H1 (cell line): Measurements from ENCODE around the gene PDE4B. TPM values are rescaled to one million over a fixed set of nuclear protein-coding genes. Genes with fewer than 3 reads are reported as not detected.

Source experiments
- RXRA ChIP-seq: IDR thresholded peaks from 2 replicates; pipeline ENCODE4 v1.6.1; 2011; ENCODE audit warnings: low read depth, mild to moderate bottlenecking, low read length, moderate library complexity; ENCODE audit not compliant: insufficient read depth
- TCF12 ChIP-seq: IDR thresholded peaks from 2 replicates; pipeline ENCODE4 v1.6.1; 2011; ENCODE audit warnings: low read depth, mild to moderate bottlenecking, low read length
- TEAD4 ChIP-seq: IDR thresholded peaks from 2 replicates; pipeline ENCODE4 v1.6.1; 2012; ENCODE audit warnings: low read depth, low read length, inconsistent platforms, mixed read lengths
- polyA plus RNA-seq, 7 experiments: library from polyadenylated mRNA; depleted of rRNA in 3 of 7; stranded (reverse) in 5 of 7; unstranded in 2 of 7; fragments of >200 nt in 5 of 7; fragments of 200-250 nt in 2 of 7; gene quantifications; 1 replicate in 5 of 7; 2 replicates in 1 of 7; 4 replicates in 1 of 7; pipeline versions ENCODE4 v1.2.1 to v1.2.3, GENCODE V29; 2011 to 2013; ENCODE audit warnings: missing spikeins in 2 of 7, mixed read lengths in 2 of 7
- total RNA-seq: library from RNA; stranded (reverse); fragmentation: NEBNext Ultra II Directional; extraction: Animal tissue kit (Norgen Biotek cat#: 25700); gene quantifications from 2 replicates; pipeline ENCODE4 v1.2.1, GENCODE V29; 2021
- TF ChIP-seq, protein P1 (sequence below): IDR thresholded peaks from 2 replicates; pipeline ENCODE4 v1.6.1; 2012; ENCODE audit warnings: low read length, inconsistent platforms

PDE4B gene
- total and polyA plus RNA-seq, 2 of the 8 experiments (the other 6 are each of a cell fraction or from before 2014, with no cell fraction given) = 5.0 to 15.1 TPM

DNA sequence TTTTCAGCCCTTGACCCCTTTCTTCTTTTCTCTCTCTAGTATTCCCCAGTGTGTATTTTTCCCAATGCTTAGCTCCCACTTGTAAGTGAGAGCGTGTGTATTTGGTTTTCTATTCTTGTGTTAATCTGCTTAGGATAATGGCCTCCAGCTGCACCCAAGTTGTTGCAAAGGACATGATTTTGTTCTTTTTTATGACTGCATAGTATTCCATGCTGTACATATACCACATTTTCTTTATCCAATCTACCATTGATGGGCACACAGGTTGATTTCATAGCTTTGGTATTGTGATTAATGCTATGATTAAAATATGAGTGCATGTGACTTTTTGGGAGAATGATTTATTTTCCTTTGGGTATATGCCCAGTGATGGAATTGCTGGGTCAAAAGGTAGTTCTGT is 104.8 kb downstream of the PDE4B start (continued):
- TF ChIP-seq, protein P1, sequence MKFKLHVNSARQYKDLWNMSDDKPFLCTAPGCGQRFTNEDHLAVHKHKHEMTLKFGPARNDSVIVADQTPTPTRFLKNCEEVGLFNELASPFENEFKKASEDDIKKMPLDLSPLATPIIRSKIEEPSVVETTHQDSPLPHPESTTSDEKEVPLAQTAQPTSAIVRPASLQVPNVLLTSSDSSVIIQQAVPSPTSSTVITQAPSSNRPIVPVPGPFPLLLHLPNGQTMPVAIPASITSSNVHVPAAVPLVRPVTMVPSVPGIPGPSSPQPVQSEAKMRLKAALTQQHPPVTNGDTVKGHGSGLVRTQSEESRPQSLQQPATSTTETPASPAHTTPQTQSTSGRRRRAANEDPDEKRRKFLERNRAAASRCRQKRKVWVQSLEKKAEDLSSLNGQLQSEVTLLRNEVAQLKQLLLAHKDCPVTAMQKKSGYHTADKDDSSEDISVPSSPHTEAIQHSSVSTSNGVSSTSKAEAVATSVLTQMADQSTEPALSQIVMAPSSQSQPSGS = no peak
- TF ChIP-seq RXRA (no peak), TEAD4 (no peak), TCF12 (no peak)
